RWPE2 (cell line): ENCODE results near the gene ATPAF1.
"Not testable (repeated sequence)": the region's sequence is repeated elsewhere in the genome, so short reads cannot be mapped to it uniquely, and the experiment has no call there.

Experiments used
- ATAC-seq: fragments of 200-7000 bp; cut with Tn5 transposase; 3 replicates; pipeline ENCODE4 v1.9.1; 2021; ENCODE audit warnings: low read depth
- DNase-seq: peaks from one replicate; pipeline ENCODE4 v3.0.0-alpha.2; 2020; ENCODE audit warnings: low spot score
- H3K27ac ChIP-seq: fragments of 450-650 bp; 2 replicates; pipeline ENCODE4 v1.5.1; 2017; ENCODE audit warnings: mild to moderate bottlenecking; ENCODE audit not compliant: poor library complexity, severe bottlenecking
- H3K27me3 ChIP-seq: fragments of 250-450 bp; sonication (Bioruptor Pico); 2 replicates; pipeline ENCODE4 v1.5.1; 2021; ENCODE audit warnings: mild to moderate bottlenecking, moderate library complexity; ENCODE audit not compliant: insufficient read depth, poor library complexity, severe bottlenecking
- H3K36me3 ChIP-seq: fragments of 250-450 bp; sonication (Bioruptor Pico); 2 replicates; pipeline ENCODE4 v1.5.1; 2020; ENCODE audit warnings: low read depth, mild to moderate bottlenecking, moderate library complexity
- H3K4me1 ChIP-seq: fragments of 250-450 bp; sonication (Bioruptor Pico); 2 replicates; pipeline ENCODE4 v1.5.1; 2021; ENCODE audit warnings: mild to moderate bottlenecking, moderate library complexity; ENCODE audit not compliant: insufficient read depth, poor library complexity, severe bottlenecking
- H3K4me3 ChIP-seq: fragments of 250-450 bp; sonication (Bioruptor Pico); 2 replicates; pipeline ENCODE4 v1.5.1; 2021; ENCODE audit warnings: mild to moderate bottlenecking, moderate library complexity; ENCODE audit not compliant: severe bottlenecking
- H3K9me3 ChIP-seq: fragments of 250-450 bp; sonication (Bioruptor Pico); 2 replicates; pipeline ENCODE4 v1.5.1; 2021; ENCODE audit warnings: mild to moderate bottlenecking, moderate library complexity; ENCODE audit not compliant: severe bottlenecking
- TF ChIP-seq, protein P1 (sequence below): fragments of 450-650 bp; IDR thresholded peaks from one replicate; pipeline ENCODE4 v1.5.1; 2017; ENCODE audit warnings: mild to moderate bottlenecking, moderate library complexity; ENCODE audit not compliant: poor library complexity, severe bottlenecking

Gene ATPAF1

DNA sequence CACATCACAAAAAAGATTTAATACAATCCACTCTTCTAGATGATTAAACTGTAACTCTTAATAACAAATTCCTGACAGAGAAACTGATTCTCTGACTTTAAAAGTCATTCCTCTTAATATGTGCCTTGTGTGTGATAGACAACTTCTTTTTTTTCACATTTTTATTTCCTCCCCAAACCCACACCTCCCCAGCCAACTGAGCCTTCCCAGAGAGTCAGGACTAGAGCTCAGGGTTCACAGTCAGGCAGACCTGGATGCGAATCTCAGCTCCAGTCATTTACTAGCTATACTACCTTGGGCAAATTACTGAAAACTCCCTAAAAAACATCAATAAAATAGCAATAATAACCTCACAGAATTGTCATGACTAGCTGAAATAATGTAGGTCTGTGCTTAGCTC, 14.2 kb downstream of the ATPAF1 start:
- ATAC-seq (no peak), DNase-seq (no peak)
- Histone ChIP-seq H3K27ac (no peak overlapping the region), H3K4me1 (no peaks in the 10 kb centered on the region), H3K36me3 (peaks cover 84% of the 10 kb centered on the region), H3K27me3 (no peaks in the 10 kb centered on the region), H3K4me3 (no peak overlapping the region), H3K9me3 (peaks cover 10% of the 10 kb centered on the region)
- TF ChIP-seq, protein P1, sequence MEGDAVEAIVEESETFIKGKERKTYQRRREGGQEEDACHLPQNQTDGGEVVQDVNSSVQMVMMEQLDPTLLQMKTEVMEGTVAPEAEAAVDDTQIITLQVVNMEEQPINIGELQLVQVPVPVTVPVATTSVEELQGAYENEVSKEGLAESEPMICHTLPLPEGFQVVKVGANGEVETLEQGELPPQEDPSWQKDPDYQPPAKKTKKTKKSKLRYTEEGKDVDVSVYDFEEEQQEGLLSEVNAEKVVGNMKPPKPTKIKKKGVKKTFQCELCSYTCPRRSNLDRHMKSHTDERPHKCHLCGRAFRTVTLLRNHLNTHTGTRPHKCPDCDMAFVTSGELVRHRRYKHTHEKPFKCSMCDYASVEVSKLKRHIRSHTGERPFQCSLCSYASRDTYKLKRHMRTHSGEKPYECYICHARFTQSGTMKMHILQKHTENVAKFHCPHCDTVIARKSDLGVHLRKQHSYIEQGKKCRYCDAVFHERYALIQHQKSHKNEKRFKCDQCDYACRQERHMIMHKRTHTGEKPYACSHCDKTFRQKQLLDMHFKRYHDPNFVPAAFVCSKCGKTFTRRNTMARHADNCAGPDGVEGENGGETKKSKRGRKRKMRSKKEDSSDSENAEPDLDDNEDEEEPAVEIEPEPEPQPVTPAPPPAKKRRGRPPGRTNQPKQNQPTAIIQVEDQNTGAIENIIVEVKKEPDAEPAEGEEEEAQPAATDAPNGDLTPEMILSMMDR: no peak

DNA sequence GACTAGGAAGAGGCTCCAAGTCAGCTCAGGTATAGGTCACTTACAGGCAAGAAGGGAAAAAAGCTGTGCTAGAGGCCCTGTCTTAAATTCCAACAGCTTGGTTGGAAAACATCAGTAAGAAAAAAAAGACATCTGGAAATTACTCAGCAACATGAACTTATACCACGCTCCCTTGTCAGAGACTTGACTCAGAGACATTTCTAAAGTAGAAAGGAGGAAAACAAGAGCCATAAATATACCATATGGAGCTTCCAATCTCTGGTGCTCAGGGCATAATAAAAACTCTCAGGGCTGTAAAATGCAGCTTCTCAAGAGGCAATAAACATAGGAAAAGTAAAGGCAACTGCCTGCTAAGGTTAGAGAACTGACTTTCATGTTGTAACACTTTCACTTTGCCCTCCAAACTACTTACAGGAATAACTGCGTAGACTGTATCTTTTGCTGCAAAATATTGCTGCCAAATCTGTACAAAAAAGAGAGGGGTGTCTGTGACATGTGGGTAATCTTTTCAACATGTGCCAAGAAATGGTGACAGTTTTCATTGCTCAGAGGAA, 14.7 kb downstream of the ATPAF1 start:
- no peak for DNase-seq
- no peak overlapping the region for H3K4me3 ChIP-seq
- TF ChIP-seq, protein P1: no peak
- peaks cover 82% of the 10 kb centered on the region for H3K36me3 ChIP-seq
- H3K4me1 ChIP-seq: no peaks in the 10 kb centered on the region
- peaks cover 10% of the 10 kb centered on the region for H3K9me3 ChIP-seq
- no peak overlapping the region for H3K27ac ChIP-seq
- H3K27me3 ChIP-seq: no peaks in the 10 kb centered on the region
- no peak for ATAC-seq

DNA sequence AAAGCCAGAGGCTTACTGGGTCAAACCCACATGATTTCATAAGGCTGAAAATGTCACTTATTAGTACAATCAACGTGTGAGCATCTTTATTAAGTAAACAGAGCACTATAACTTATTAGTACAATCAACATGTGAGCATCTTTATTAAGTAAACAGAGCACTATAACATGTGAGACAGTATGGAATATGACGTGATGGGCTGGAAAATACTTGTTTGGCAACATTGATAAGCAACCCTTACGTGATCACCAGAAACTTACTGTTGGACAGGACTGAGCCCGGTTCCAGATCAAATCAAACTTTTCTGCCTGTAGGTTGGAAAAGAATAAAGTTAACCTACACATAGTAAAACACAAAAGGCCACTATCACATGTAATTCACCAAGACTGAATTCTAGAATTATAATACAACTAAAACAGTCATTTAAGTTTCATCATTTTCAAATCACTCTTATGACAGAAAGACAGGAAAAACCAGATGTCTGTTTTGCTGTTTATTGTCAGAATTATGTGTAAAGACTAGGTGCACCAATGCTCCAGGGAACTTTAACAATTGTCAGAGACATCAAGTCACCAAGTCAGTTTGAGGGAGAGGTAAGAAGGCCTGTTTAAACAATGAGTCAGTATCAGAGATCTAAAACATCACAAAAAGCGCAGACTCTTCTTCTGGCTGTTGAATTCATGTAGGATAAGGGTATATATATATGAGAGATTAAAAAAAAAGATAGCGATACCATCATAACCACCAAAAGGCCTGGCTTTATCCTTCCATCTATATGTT, 15.7 kb downstream of the ATPAF1 start:
- DNase-seq: no peak
- Histone ChIP-seq H3K9me3 (peaks cover 10% of the 10 kb centered on the region), H3K4me3 (no peak overlapping the region), H3K36me3 (peaks cover 84% of the 10 kb centered on the region), H3K27ac (no peak overlapping the region), H3K27me3 (no peaks in the 10 kb centered on the region), H3K4me1 (no peaks in the 10 kb centered on the region)
- TF ChIP-seq, protein P1: no peak
- no peak for ATAC-seq

DNA sequence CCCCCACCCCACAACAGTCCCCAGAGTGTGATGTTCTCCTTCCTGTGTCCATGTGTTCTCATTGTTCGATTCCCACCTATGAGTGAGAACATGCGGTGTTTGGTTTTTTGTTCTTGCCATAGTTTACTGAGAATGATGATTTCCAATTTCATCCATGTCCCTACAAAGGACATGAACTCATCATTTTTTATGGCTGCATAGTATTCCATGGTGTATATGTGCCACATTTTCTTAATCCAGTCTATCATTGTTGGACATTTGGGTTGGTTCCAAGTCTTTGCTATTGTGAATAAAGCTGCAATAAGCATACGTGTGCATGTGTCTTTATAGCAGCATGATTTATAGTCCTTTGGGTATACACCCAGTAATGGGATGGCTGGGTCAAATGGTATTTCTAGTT, 17.0 kb downstream of the ATPAF1 start:
- ATAC-seq, H3K27ac ChIP-seq, DNase-seq, H3K4me3 ChIP-seq, H3K4me1 ChIP-seq, H3K27me3 ChIP-seq: not testable (repeated sequence)
- Histone ChIP-seq H3K36me3 (peaks cover 73% of the 10 kb centered on the region), H3K9me3 (peaks cover 10% of the 10 kb centered on the region)

DNA sequence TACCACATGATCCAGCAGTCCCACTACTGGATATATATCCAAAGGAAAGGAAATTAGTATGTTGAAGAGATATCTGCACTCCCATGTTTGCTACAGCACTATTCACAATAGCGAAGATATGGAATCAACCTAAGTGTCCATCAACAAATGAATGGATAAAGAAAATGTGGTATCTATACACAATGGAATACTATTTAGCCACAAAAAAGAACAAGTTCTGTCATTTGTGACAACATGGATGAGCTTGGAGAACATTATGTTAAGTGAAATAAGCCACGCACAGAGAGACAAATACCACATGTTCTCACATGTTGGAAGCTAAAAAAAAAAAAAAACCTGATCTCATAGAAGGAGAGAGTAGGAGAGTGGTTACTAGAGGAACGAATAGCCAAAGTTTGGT, 17.7 kb downstream of the ATPAF1 start:
- ATAC-seq (no peak), DNase-seq (no peak)
- Histone ChIP-seq H3K27me3 (no peaks in the 10 kb centered on the region), H3K27ac (no peak overlapping the region), H3K9me3 (peaks cover 10% of the 10 kb centered on the region), H3K4me1 (no peaks in the 10 kb centered on the region), H3K4me3 (no peak overlapping the region), H3K36me3 (peaks cover 68% of the 10 kb centered on the region)
- TF ChIP-seq, protein P1: no peak
